A549 (cell line): ENCODE results near the gene SHROOM1.

Source experiments
- CHD4 ChIP-seq: fragments of 200-600 bp; sonication (generic); IDR thresholded peaks from 2 replicates; pipeline ENCODE4 v1.6.1; 2016; ENCODE audit warnings: antibody characterized with exemption, mild to moderate bottlenecking, borderline replicate concordance
- CTCF ChIP-seq: fragments of >200 bp; sonication (Bioruptor Twin); formaldehyde crosslinking; IDR thresholded peaks from 3 replicates; pipeline ENCODE4 v1.5.1; 2016
- HOXB13 ChIP-seq: fragments of 250-450 bp; sonication (Bioruptor Pico); IDR thresholded peaks from 2 replicates; pipeline ENCODE4 v1.5.0; 2020; ENCODE audit warnings: low read depth, mild to moderate bottlenecking, moderate library complexity
- JUN ChIP-seq, 2 experiments: fragments of >200 bp; sonication (Bioruptor Twin); formaldehyde crosslinking; IDR thresholded peaks; 2 replicates in 1 of 2; 3 replicates in 1 of 2; pipeline ENCODE4 v1.6.1; 2016 to 2017
- JUNB ChIP-seq: fragments of >200 bp; sonication (Bioruptor Twin); formaldehyde crosslinking; IDR thresholded peaks from 2 replicates; pipeline ENCODE4 v1.6.1; 2016
- KDM5A ChIP-seq: fragments of 200-600 bp; sonication (generic); IDR thresholded peaks from 2 replicates; pipeline ENCODE4 v1.6.1; 2016; ENCODE audit warnings: antibody characterized with exemption, mild to moderate bottlenecking
- MAX ChIP-seq: IDR thresholded peaks from 2 replicates; pipeline ENCODE4 v1.6.1; 2012
- MYC ChIP-seq: IDR thresholded peaks from 2 replicates; pipeline ENCODE4 v1.6.1; 2012; ENCODE audit warnings: mild to moderate bottlenecking, inconsistent platforms, low read length, improper control_type of control experiment, borderline replicate concordance
- NPAS2 ChIP-seq: fragments of 250-450 bp; sonication (Bioruptor Pico); IDR thresholded peaks from 2 replicates; pipeline ENCODE4 v1.8.0; 2022; ENCODE audit warnings: mild to moderate bottlenecking, moderate library complexity, borderline replicate concordance
- PHF8 ChIP-seq: fragments of 200-600 bp; sonication (generic); IDR thresholded peaks from 2 replicates; pipeline ENCODE4 v1.6.1; 2016; ENCODE audit warnings: low read depth, mild to moderate bottlenecking, antibody characterized with exemption, moderate library complexity, borderline replicate concordance
- POLR2A ChIP-seq: IDR thresholded peaks from 2 replicates; pipeline ENCODE4 v1.6.1; 2012; ENCODE audit warnings: mild to moderate bottlenecking, low read length
- SREBF2 ChIP-seq: fragments of 450-650 bp; IDR thresholded peaks from 2 replicates; pipeline ENCODE4 v1.6.1; 2014; ENCODE audit warnings: mild to moderate bottlenecking, moderate library complexity

- TF ChIP-seq SREBF2: no peak
- TF ChIP-seq CTCF: no peak
- no peak for TF ChIP-seq CHD4
- TF ChIP-seq NPAS2: no peak
- no peak for TF ChIP-seq HOXB13 (CRISPR knock-in tag)
- no peak for TF ChIP-seq JUN (IDR thresholded peaks at IDR 0.05)
- TF ChIP-seq JUNB: no peak
- no peak for TF ChIP-seq KDM5A
- no peak for TF ChIP-seq MYC
- no peak for TF ChIP-seq MAX
- TF ChIP-seq PHF8: no peak
- TF ChIP-seq POLR2A: no peak
Measured at GRCh38 chr5:132821350-132821749, 9.1 kb downstream of the SHROOM1 start.
